ENCODE data around the gene CABCOCO1.

DNA sequence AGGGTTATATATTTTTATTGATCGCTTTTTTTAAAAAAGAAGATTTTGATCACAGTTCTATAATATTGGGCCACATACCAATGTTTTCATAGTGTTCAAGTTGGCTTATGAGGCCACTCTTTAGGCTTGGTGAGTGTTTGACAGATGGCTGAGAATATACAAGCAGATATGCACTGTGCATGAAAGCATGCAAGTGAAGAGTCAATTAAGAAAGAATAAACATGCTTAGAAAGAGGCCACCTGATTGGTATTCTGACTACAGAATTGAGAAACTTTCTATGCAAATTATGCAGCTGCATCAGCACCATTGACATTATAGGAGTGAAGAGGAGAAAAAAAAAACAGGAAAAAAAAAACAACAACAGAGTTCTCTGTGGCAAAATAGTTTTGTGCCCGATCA is 39.9 kb downstream of the CABCOCO1 start:
- TF ChIP-seq, protein P1, sequence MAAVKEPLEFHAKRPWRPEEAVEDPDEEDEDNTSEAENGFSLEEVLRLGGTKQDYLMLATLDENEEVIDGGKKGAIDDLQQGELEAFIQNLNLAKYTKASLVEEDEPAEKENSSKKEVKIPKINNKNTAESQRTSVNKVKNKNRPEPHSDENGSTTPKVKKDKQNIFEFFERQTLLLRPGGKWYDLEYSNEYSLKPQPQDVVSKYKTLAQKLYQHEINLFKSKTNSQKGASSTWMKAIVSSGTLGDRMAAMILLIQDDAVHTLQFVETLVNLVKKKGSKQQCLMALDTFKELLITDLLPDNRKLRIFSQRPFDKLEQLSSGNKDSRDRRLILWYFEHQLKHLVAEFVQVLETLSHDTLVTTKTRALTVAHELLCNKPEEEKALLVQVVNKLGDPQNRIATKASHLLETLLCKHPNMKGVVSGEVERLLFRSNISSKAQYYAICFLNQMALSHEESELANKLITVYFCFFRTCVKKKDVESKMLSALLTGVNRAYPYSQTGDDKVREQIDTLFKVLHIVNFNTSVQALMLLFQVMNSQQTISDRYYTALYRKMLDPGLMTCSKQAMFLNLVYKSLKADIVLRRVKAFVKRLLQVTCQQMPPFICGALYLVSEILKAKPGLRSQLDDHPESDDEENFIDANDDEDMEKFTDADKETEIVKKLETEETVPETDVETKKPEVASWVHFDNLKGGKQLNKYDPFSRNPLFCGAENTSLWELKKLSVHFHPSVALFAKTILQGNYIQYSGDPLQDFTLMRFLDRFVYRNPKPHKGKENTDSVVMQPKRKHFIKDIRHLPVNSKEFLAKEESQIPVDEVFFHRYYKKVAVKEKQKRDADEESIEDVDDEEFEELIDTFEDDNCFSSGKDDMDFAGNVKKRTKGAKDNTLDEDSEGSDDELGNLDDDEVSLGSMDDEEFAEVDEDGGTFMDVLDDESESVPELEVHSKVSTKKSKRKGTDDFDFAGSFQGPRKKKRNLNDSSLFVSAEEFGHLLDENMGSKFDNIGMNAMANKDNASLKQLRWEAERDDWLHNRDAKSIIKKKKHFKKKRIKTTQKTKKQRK (IDR thresholded peaks at IDR 0.05; ENCODE audit: low read depth, low read length): no peak
- TF ChIP-seq, protein P2, sequence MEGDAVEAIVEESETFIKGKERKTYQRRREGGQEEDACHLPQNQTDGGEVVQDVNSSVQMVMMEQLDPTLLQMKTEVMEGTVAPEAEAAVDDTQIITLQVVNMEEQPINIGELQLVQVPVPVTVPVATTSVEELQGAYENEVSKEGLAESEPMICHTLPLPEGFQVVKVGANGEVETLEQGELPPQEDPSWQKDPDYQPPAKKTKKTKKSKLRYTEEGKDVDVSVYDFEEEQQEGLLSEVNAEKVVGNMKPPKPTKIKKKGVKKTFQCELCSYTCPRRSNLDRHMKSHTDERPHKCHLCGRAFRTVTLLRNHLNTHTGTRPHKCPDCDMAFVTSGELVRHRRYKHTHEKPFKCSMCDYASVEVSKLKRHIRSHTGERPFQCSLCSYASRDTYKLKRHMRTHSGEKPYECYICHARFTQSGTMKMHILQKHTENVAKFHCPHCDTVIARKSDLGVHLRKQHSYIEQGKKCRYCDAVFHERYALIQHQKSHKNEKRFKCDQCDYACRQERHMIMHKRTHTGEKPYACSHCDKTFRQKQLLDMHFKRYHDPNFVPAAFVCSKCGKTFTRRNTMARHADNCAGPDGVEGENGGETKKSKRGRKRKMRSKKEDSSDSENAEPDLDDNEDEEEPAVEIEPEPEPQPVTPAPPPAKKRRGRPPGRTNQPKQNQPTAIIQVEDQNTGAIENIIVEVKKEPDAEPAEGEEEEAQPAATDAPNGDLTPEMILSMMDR (IDR thresholded peaks at IDR 0.05 in 2 of 3, conservative IDR thresholded peaks at IDR 0.05 in 1 of 3; ENCODE audit: control insufficient read depth in 2 of 3, extremely low read depth in 1 of 3, insufficient read depth in 1 of 3, low read depth in 3 of 3, low read length in 3 of 3): no peak
- no peak for TF ChIP-seq ASH2L (IDR thresholded peaks at IDR 0.05; ENCODE audit: borderline replicate concordance, low read depth)
- TF ChIP-seq, protein P3, sequence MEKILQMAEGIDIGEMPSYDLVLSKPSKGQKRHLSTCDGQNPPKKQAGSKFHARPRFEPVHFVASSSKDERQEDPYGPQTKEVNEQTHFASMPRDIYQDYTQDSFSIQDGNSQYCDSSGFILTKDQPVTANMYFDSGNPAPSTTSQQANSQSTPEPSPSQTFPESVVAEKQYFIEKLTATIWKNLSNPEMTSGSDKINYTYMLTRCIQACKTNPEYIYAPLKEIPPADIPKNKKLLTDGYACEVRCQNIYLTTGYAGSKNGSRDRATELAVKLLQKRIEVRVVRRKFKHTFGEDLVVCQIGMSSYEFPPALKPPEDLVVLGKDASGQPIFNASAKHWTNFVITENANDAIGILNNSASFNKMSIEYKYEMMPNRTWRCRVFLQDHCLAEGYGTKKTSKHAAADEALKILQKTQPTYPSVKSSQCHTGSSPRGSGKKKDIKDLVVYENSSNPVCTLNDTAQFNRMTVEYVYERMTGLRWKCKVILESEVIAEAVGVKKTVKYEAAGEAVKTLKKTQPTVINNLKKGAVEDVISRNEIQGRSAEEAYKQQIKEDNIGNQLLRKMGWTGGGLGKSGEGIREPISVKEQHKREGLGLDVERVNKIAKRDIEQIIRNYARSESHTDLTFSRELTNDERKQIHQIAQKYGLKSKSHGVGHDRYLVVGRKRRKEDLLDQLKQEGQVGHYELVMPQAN (conservative IDR thresholded peaks at IDR 0.05): no peak
- TF ChIP-seq SMAD1 (IDR thresholded peaks at IDR 0.05; ENCODE audit: low read depth, partially characterized antibody): no peak
- TF ChIP-seq POLR2A (IDR thresholded peaks at IDR 0.05; ENCODE audit: low read depth, low read length): no peak
- TF ChIP-seq CEBPB (IDR thresholded peaks at IDR 0.05; ENCODE audit: borderline replicate concordance in 1 of 2, low read depth in 2 of 2, low read length in 2 of 2): no peak
- no peak for TF ChIP-seq ESRRA (IDR thresholded peaks at IDR 0.05; ENCODE audit: low read length)
- TF ChIP-seq EZH2 (IDR thresholded peaks at IDR 0.05; ENCODE audit: borderline replicate concordance, control insufficient read depth, low read depth, low read length): no peak
- no peak for TF ChIP-seq SMC3 (IDR thresholded peaks at IDR 0.05; ENCODE audit: borderline replicate concordance, low read length)
- TF ChIP-seq ZNF274 (IDR thresholded peaks at IDR 0.05; ENCODE audit: insufficient read depth, insufficient read length): no peak
